Inflammatory macrophage (primary cell): ENCODE data around the gene TBC1D2B.
A peak's percentile ranks its signal among the peaks of the same experiment; 100 is the strongest.

Source experiments
- DNase-seq, 2 donors: peaks; one replicate each; pipeline ENCODE4 v3.0.0-alpha.2; 2020 to 2022

The TBC1D2B gene

DNA sequence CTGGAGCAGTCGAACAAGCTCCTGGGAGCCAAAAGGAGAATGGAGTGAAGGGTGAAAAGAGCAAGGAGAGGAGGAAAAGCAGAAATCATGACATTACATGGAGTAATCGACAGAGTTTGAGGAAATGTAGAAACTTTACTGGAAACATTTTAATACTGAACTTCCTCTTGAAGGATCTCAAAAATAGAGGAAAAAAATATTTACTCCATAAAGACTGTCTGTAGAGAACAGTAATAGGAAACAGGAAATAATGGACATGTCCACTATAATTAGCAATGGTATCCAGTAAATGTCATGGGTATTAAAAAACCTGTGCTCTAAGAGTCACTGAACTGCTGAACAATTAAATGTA is 53.0 kb downstream of the TBC1D2B start:
- peak; percentile 27 to 67 for DNase-seq

DNA sequence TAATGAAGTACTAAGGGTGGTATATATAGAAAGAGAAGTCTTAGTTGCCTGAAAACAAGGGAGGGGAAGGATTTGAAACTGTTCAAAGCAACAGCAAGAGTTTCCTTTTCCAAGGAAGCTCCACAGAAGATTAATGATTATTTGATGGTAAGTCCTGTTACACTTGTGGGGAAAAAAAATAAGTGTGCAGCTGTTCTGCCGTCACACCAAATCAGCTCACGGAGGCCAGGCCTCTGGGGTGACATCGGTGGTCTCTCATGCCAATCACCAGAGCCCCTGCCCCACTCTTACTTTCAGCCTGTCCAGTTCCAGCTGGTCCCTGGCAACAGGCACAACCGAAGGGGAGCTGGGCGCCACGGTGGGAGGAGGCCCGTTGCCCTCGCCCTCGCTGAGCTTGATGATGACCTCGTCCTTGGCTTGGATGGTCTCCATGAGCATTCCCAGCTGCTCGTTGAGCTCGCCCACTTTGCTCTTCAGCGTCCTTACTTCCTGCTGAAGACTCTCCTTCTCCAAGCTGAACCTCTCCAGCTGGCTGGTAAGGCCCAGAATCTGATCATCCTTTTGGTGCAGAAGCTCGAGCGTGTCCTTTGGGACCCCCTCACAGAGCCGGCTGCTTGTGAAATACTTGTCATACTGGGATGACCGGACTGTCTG is 53.5 kb downstream of the TBC1D2B start:
- DNase-seq: no peak

GRCh38 chr15:78023081-78023665 is 54.3 kb downstream of the TBC1D2B start:
- peak in 1 of 2 donors; percentile 69 for DNase-seq

DNA sequence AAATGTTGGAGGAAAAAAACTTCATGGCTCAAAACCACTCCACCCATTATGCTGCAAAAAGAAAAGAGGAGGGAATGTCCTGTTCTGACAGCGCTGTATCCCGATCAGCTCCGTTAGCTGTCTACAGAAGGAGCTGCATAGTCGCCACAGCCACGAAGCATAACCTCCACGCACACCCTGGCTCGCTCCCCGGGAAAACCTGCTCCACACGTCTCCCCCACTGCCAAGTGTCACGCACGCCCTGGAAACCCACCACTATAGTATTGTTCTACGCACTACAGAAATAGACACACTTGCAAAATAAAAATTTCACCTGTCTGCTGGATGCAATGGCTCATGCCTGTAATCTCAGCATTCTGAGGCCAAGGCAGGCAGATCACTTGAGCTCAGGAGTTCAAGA is 55.8 kb downstream of the TBC1D2B start:
- DNase-seq: no peak

GRCh38 chr15:78020007-78020406 is 57.5 kb downstream of the TBC1D2B start:
- DNase-seq: no peak

DNA sequence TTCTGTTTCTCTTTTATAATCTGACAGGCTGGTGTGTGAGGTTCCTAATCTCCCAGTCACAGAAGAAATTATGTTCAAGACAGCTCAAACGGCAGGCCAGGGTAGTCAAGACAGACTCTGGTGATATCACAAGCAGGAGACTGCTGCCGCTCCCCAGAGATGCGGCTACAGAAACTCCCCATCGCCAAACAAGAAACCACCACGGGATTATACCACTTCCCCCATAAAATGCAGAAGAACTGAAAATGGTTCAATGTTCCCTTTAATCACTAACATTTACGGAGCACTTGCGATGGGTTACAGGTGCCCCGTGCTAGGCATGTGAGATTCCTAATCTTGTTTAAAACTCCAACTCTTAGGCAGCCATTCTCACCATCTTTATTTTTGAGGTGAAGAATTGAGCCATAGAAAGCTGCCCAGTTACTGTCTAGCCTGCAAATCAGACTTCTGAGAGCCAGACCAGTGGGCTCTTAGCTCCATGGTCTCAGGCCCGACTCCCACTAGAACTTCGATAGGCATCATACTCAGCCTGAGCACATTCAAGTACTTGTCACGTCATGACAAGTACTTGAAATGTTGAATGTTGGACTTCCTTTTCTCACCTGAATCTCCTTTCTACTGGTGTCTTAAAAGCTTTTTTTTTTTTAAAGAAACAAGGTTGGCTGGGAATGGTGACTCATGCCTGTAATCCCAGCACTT is 58.4 kb downstream of the TBC1D2B start:
- DNase-seq: peak; percentile 86 to 91

GRCh38 chr15:78018445-78018844 is 59.1 kb downstream of the TBC1D2B start:
- no peak for DNase-seq

DNA sequence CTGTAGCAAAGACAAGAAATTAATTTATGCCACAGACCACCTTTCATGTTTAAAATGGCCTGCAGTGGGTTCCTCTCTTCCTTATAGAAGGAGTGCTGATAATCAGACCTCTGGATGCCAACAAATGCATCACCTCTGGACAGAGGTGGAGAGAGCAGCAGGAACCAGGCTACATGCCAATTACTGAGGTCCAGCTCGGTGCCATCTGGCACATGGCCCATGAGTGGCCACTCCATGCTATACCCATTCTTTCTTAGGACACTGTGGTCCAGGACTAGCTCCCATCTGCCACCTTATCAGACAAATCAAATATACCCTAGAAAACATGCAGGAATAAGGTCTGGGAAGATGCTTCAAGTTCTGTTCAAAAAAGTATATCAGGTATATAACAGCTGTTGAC is 60.7 kb downstream of the TBC1D2B start:
- no peak for DNase-seq

GRCh38 chr15:78012643-78013077 is 64.9 kb downstream of the TBC1D2B start:
- DNase-seq: no peak

DNA sequence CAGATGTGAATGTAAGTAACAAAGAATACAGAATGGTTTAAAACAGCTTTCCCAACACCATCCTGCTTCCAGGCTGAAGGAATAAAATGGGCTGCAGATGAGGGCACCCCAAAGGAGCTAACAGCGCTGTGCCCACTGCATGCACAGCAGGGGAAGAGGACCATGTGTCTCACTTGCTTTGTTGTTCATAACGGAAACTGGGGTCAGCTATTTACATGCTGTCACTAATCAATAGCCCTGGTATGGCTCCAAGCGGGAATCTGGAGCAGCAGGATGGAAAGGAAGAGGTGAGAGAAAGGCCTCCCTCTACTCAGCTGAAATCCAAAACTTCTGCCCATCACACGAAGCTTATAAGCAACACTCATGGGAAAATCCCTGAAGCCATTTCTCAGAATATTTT is 67.4 kb downstream of the TBC1D2B start:
- no peak for DNase-seq

- DNase-seq: peak in 1 of 2 donors; percentile 12
Measured at GRCh38 chr15:78007964-78008886, 69.3 kb downstream of the TBC1D2B start.

- no peak for DNase-seq
Measured at GRCh38 chr15:78007211-78007931, 70.1 kb downstream of the TBC1D2B start.

GRCh38 chr15:78006567-78007205 is 70.8 kb downstream of the TBC1D2B start:
- no peak for DNase-seq

- no peak for DNase-seq
Measured at GRCh38 chr15:78004919-78005634, 72.4 kb downstream of the TBC1D2B start.

GRCh38 chr15:78004222-78004727 is 73.2 kb downstream of the TBC1D2B start:
- no peak for DNase-seq

DNA sequence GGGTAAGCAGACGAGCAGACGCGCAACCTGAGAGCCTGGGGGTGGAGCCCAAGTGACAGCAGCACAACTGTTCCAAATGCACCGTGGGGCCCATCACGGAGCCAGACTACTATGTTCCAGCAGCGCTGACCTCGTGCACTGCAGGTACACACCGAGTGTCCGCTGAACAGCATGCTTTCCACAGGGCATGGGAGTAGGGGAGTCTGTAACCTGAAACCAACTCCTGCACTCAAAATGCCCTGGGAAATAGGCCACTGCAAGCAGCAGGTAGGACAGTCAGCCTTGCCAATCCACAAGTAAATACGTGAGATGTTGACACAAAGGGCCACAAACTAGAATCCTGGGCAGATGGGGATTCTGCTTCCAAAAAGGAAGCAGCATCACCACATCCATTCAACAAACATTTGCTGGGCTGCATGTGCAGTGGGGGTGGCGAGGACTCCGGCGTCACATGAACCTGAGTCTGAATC is 73.9 kb downstream of the TBC1D2B start:
- no peak for DNase-seq

- no peak for DNase-seq
Measured at GRCh38 chr15:78002996-78003395, 74.5 kb downstream of the TBC1D2B start.

DNA sequence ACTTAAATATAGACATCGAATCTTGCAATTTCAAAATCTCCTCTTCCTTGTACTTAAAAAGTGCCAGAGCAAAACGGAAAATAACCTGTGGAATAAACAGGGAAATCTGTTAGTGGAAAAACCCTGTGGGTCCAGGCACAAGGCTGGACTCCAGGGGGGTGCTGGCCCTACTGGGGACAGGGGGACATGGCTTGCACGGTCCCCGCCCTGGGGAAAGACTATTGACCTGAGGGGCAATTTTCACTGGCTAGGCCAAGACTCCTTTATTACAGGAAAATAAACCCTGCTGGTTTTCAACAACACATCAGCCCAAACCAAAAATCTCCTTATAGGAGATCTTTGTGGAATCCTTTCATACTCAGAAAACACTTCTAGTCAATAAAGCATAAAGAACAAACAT is 75.9 kb downstream of the TBC1D2B start:
- DNase-seq: no peak

DNA sequence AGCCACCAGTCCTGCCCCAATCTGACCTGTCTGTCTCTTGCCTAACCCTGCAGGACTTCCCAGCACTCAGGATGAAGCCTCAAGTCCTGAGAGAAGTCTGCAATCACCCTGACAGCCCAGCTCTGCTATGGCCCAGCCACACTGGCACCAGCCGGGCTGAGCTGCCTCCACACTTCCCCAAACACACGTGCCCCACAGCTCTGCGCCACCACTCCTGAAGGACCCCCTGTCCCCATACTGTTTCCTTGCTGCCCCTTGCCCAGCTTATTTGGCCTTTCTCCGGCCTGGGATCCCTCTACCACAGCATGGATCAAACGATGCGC is 76.6 kb downstream of the TBC1D2B start:
- DNase-seq: no peak

DNA sequence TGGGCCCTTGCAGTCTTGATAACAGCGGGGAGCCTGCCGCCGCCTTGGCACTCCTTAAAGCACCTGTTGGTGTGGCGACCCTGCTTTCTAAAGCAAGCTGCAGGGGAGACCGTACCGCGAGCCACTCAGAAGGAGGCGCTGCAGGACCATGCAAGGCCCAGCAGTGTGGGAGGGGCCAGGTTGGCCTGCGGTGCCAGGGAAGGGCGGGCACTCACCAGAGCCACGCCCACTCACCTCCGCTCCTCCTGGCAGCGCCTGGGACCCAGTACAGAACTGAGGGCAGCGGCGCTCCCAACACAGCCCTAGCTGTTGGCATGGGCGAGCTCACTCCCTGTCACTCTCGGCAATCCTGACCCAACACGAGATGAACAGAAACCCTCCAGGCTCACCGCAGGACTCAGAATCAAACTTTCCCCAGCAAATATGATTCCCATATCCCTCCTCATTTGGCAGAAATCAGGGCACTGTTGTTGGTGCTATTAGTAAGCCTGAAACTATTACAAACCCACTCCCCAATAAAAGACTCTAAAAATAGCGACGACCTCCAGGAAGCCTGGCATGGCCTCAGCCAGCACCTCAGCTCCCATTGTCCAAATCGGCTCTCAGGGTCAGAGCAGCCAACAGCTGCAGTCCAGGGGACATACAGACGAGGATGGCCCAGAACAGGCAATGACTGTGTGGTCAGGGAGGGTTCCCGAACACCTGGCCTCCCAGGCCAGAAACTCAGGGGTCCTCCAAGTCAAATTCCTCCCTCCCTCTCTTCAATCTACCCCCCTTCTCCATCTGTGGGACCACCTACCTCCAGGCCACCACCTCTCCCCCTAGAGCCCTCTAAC is 77.2 kb downstream of the TBC1D2B start:
- DNase-seq: peak; percentile 68 to 73
